Upper lobe of left lung (tissue), 6 donors: ENCODE data around the gene JMJD1C. TPM values are rescaled to one million over a fixed set of nuclear protein-coding genes. Genes with fewer than 3 reads are reported as not detected.

Experiments used
- ATAC-seq, 2 donors: fragments of 200-7000 bp; cut with Tn5 transposase; one replicate each; pipeline ENCODE4 v1.9.1; 2022; ENCODE audit warnings: mild to moderate bottlenecking in 2 of 2, moderate library complexity in 2 of 2; ENCODE audit not compliant: low FRiP score in 2 of 2
- DNase-seq, 2 donors: peaks; one replicate each; pipeline ENCODE4 v3.0.0-alpha.2; 2019 to 2020
- H3K27ac ChIP-seq, 4 donors: fragments of 200-600 bp; sonication (generic); one replicate each; pipeline ENCODE4 v1.5.1; 2016 to 2019
- H3K27me3 ChIP-seq, 4 donors: fragments of 200-600 bp; sonication (generic); one replicate each; pipeline ENCODE4 v1.5.1; 2017 to 2019
- H3K36me3 ChIP-seq, 4 donors: fragments of 200-600 bp; sonication (generic); one replicate each; pipeline ENCODE4 v1.5.1; 2016 to 2019
- H3K4me1 ChIP-seq, 4 donors: fragments of 200-600 bp; sonication (generic); one replicate each; pipeline ENCODE4 v1.5.1; 2018 to 2019
- H3K4me3 ChIP-seq, 4 donors: fragments of 200-600 bp; sonication (generic); one replicate each; pipeline ENCODE4 v1.5.1; 2017 to 2019; ENCODE audit warnings: mild to moderate bottlenecking in 2 of 4, moderate library complexity in 1 of 4
- H3K9me3 ChIP-seq, 4 donors: fragments of 200-600 bp; sonication (generic); one replicate each; pipeline ENCODE4 v1.5.1; 2018 to 2019
- EP300 ChIP-seq, 4 donors: sonication (generic); formaldehyde crosslinking; IDR thresholded peaks; one replicate each; pipeline ENCODE4 v1.5.1; 2017; ENCODE audit warnings: antibody characterized with exemption in 4 of 4, control low read depth in 2 of 4
- POLR2A ChIP-seq, 4 donors: fragments of 450-650 bp; IDR thresholded peaks; one replicate each; pipeline ENCODE4 v1.5.1; 2016 to 2017; ENCODE audit warnings: antibody characterized with exemption in 4 of 4, mild to moderate bottlenecking in 2 of 4
- POLR2AphosphoS5 ChIP-seq, 2 donors: sonication (generic); formaldehyde crosslinking; IDR thresholded peaks; one replicate each; pipeline ENCODE4 v1.5.1; 2017; ENCODE audit warnings: antibody characterized with exemption in 2 of 2
- WGBS, 2 donors: methylation state at CpG; one replicate each; pipeline ENCODE4 v1.1.5; 2017 to 2018; 5-methylcytosine and 5-hydroxymethylcytosine counted together
- total RNA-seq, 6 donors: library from RNA; depleted of rRNA in 4 of 6; stranded (reverse); fragments of >200 nt in 4 of 6; gene quantifications; one replicate each; pipeline versions ENCODE4 v1.1.0 to v1.2.1, GENCODE V29; 2016 to 2021
- TF ChIP-seq, protein P1 (sequence below), 6 experiments: fragments of 450-650 bp in 4 of 6; fragments of 200-600 bp in 2 of 6; sonication (generic) in 2 of 6; IDR thresholded peaks; one replicate each; pipeline ENCODE4 v1.5.1; 2016 to 2019; ENCODE audit warnings: antibody characterized with exemption in 6 of 6
- donor health status: DM: no; HTN: no; CAD: no; lungs with moderate emphysema.
- donor health status: DM: no; HTN: yes; CAD: no; lungs with severe emphysema.

JMJD1C gene
- total RNA-seq, 6 donors from 2014 or later: 80.2 to 130 (median 94.2) TPM

DNA sequence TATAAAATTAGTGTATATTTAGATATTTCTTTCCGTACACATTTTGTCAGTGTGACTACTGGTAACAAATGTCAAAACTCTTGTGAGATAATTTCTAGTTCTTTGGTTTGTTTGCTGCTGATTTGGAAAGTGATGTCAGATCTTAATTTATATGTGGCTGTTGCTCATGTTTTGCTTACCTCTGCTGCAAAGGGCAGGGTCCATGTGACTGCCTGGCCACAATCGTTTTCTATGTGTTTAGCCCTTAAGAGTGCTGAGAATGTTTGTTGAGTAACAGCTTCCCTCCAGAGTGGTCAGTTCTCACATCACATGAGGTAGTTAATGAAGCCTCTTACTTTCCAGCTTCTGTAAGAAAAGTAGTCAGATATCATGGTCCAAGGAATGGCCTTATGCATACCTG is 328.5 kb downstream of the JMJD1C start:
- Histone ChIP-seq H3K27me3 (no peaks in the 10 kb centered on the region), H3K9me3 (no peaks in the 10 kb centered on the region), H3K4me1 (peaks cover 30 to 65% (median 34%) of the 10 kb centered on the region in 4 donors), H3K27ac (peak overlapping the region in 2 of 4 donors; percentile 24 to 40), H3K36me3 (peaks cover 0 to 4% (median 0%) of the 10 kb centered on the region in 4 donors), H3K4me3 (no peak overlapping the region)
- 43 to 51% methylated on average over 2 of the region's 2 CpGs for WGBS, 2 donors
- DNase-seq (peak in 1 of 2 donors; percentile 84), ATAC-seq (peak in 1 of 2 donors; percentile 39)
- TF ChIP-seq POLR2AphosphoS5 (IDR thresholded peaks at IDR 0.05) (peak in 1 of 2 donors; percentile 38), EP300 (IDR thresholded peaks at IDR 0.05) (peak in 1 of 4 donors; percentile 60), POLR2A (IDR thresholded peaks at IDR 0.05) (no peak)
- TF ChIP-seq, protein P1, sequence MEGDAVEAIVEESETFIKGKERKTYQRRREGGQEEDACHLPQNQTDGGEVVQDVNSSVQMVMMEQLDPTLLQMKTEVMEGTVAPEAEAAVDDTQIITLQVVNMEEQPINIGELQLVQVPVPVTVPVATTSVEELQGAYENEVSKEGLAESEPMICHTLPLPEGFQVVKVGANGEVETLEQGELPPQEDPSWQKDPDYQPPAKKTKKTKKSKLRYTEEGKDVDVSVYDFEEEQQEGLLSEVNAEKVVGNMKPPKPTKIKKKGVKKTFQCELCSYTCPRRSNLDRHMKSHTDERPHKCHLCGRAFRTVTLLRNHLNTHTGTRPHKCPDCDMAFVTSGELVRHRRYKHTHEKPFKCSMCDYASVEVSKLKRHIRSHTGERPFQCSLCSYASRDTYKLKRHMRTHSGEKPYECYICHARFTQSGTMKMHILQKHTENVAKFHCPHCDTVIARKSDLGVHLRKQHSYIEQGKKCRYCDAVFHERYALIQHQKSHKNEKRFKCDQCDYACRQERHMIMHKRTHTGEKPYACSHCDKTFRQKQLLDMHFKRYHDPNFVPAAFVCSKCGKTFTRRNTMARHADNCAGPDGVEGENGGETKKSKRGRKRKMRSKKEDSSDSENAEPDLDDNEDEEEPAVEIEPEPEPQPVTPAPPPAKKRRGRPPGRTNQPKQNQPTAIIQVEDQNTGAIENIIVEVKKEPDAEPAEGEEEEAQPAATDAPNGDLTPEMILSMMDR (IDR thresholded peaks at IDR 0.05): no peak

DNA sequence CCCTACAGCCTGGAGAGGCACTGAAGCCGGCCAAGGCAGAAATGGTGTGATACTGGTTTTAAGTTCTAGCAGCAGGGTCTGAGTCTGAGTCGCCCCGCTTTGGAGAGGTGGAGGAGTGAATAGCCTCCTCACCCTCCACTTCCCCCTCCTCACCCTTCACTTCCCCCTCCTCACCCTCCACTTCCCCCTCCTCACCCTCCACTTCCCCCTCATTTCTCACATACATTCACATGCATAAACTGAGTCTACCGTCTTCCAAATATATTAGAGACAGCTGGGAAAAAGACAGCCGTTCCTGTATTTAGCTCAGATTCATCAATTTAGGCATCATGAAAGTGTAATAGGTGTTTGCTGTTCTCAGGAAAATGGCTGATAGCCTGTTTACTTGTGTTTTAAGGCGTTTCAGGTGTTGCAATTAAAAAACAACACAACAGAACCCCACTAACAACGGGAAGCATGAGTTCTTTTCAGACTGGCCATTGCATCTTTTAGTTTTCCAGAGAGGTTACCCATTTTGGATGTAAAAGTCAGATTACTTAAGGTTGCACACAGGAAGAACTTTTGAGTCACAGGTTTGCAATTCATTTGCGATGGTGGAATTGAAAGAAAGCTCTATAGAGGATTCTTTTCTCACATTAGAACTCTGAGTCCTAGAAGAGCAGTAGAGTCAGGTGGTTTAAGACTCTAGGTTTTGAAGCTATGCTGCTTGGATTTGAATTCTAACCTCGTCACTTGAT is 331.8 kb downstream of the JMJD1C start:
- peak overlapping the region; percentile 66 to 84 (median 74) for H3K4me3 ChIP-seq
- H3K27me3 ChIP-seq: no peaks in the 10 kb centered on the region
- H3K4me1 ChIP-seq: peaks cover 30 to 49% (median 34%) of the 10 kb centered on the region in 4 donors
- no peak for TF ChIP-seq POLR2AphosphoS5 (IDR thresholded peaks at IDR 0.05)
- TF ChIP-seq, protein P1 (IDR thresholded peaks at IDR 0.05): no peak
- TF ChIP-seq POLR2A (IDR thresholded peaks at IDR 0.05): no peak
- no peak for TF ChIP-seq EP300 (IDR thresholded peaks at IDR 0.05)
- H3K27ac ChIP-seq: peak overlapping the region; percentile 95 to 98 (median 96)
- WGBS, 2 donors: 13 to 14% methylated on average over 9 of the region's 9 CpGs
- DNase-seq (no peak), ATAC-seq (no peak)
- H3K36me3 ChIP-seq: no peaks in the 10 kb centered on the region
- H3K9me3 ChIP-seq: no peaks in the 10 kb centered on the region

DNA sequence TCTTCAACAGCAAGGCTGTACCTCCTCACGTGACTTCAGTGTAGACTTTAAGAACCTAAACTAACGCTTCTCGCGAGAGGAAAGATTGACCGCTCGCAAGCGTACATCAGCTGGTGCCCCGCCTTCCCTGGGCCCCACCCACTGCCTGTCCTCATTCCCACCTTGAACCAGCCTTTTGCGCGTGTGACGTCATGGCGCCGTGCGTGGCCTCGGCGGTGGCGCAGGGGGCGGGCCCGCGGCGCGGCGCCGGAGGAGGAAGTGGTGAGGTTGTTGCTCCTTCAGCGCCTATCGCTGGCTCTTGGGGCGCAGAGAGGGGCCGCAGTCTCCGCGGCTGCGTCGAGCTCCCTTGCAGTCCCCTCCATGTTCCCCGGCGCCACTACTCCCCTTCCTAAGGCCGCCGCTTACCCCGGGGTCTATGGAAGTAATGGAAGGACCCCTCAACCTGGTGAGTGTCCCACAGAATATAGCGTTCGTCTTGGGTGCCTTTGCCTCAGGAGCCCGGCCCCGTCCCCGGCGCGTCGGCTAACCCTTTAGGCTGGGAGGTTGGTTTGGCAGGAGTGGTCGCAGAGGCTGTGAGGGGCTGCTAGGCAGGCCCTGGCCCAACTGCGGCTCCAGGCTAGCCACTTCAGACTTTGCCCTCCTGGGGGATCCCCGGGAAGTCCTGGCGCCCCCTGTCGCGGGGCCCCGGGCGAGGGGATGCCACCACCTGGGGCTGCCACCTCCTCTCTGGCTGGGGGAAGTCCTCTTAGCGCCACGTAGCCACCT is 332.5 kb downstream of the JMJD1C start, which contains the start of gene NRBF2:
TSS of gene NRBF2 (plus strand) at position 273 of the 765 bp plus-strand sequence. CDS start at position 416, 143 bp downstream.
- peak; percentile 98 to 99 for ATAC-seq
- TF ChIP-seq, protein P1 (IDR thresholded peaks at IDR 0.05): peak in 3 of 6 experiments; percentile 14 to 36 (median 16)
- peak in 1 of 4 donors; percentile 78 for TF ChIP-seq EP300 (IDR thresholded peaks at IDR 0.05)
- peak; percentile 91 to 99 (median 98) for TF ChIP-seq POLR2A (IDR thresholded peaks at IDR 0.05)
- TF ChIP-seq POLR2AphosphoS5 (IDR thresholded peaks at IDR 0.05): peak; percentile 94 to 98
- H3K27ac ChIP-seq: peak within 1 kb of the TSS; percentile 95 to 98 (median 96)
- DNase-seq: peak; percentile 99
- H3K4me1 ChIP-seq: peaks cover 30 to 43% (median 34%) of the 10 kb centered on the region in 4 donors
- peak within 1 kb of the TSS; percentile 66 to 84 (median 74) for H3K4me3 ChIP-seq
- H3K9me3 ChIP-seq: no peaks in the 10 kb centered on the region
- 0 to 1% methylated on average over 5 to 41 of the region's 55 CpGs for WGBS, 2 donors
- H3K27me3 ChIP-seq: no peaks in the 10 kb centered on the region
- H3K36me3 ChIP-seq: no peaks in the 10 kb centered on the region

DNA sequence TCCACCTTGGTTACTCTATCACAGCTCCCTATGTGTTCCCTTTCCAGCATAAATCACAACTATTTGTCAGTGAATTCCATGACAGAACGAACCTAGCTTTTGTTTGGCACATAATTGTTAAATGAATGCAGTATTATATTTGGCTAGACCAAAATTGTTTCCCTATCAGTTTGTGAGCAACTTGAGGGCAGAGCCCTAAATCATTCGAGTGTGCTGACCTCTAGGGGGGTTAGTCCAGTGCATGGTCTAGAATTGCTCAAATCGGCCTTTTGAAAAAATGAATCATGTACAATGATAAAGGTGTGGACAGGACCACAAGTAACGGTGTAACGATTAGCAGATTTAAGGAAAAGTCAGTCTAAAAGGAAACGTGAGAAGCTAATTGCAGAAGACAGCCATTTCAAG is 333.1 kb downstream of the JMJD1C start:
- WGBS, 2 donors: 78% methylated on average over 6 of the region's 6 CpGs
- Histone ChIP-seq H3K27me3 (no peaks in the 10 kb centered on the region), H3K36me3 (no peaks in the 10 kb centered on the region), H3K9me3 (no peaks in the 10 kb centered on the region), H3K4me3 (peak overlapping the region in 3 of 4 donors; percentile 66 to 78 (median 70)), H3K27ac (peak overlapping the region; percentile 95 to 98 (median 96)), H3K4me1 (peaks cover 28 to 37% (median 32%) of the 10 kb centered on the region in 4 donors)
- TF ChIP-seq, protein P1 (IDR thresholded peaks at IDR 0.05): no peak
- no peak for TF ChIP-seq EP300 (IDR thresholded peaks at IDR 0.05)
- TF ChIP-seq POLR2AphosphoS5 (IDR thresholded peaks at IDR 0.05): no peak
- TF ChIP-seq POLR2A (IDR thresholded peaks at IDR 0.05): no peak
- no peak for DNase-seq
- no peak for ATAC-seq
